Muscle of arm (tissue), 12 donors: ENCODE data around the gene RHBDF2. TPM values are rescaled to one million over a fixed set of nuclear protein-coding genes. Genes with fewer than 3 reads are reported as not detected.
"Not testable (repeated sequence)": the region's sequence is repeated elsewhere in the genome, so short reads cannot be mapped to it uniquely, and the experiment has no call there.

Experiments used
- DNase-seq: peaks from one replicate; pipeline ENCODE4 v3.0.0-alpha.2; 2013
- polyA plus RNA-seq, 12 donors: library from polyadenylated mRNA; unstranded; fragments of 120-200 nt; gene quantifications; one replicate each; pipeline ENCODE4 v1.2.1, GENCODE V29; 2013; ENCODE audit not compliant: insufficient read length in 12 of 12

Gene RHBDF2
- polyA plus RNA-seq, 12 donors = 3.6 to 12.2 (median 4.9) TPM; not detected in 2

DNA sequence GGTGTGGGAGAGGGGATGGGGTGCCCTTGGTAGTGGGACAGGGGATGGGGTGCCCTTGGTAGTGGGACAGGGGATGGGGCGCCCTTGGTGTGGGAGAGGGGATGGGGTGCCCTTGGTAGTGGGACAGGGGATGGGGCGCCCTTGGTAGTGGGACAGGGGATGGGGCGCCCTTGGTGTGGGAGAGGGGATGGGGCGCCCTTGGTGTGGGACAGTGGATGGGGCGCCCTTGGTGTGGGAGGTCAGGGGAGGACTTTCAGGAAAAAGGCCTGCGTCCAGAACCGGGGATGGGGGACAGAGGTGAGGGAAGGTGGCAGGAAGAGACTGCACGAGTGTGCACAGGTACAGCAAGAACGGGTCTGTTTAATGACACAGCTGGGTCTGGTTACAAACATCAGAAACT is 25.8 kb upstream of the RHBDF2 start:
- not testable (repeated sequence) for DNase-seq

DNA sequence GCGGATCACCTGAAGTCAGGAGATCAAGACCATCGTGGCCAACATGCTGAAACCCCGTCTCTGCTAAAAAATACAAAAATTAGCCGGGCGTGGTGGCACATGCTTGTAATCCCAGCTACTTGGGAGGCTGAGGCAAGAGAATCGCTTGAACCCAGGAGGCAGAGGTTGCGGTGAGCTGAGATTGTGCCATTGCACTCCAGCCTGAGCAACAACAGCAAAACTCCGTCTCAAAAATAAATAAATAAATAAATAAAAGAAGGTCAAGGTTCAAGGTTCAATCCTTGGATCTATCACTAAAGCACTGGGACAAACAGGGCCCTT is 24.2 kb upstream of the RHBDF2 start:
- not testable (repeated sequence) for DNase-seq

DNA sequence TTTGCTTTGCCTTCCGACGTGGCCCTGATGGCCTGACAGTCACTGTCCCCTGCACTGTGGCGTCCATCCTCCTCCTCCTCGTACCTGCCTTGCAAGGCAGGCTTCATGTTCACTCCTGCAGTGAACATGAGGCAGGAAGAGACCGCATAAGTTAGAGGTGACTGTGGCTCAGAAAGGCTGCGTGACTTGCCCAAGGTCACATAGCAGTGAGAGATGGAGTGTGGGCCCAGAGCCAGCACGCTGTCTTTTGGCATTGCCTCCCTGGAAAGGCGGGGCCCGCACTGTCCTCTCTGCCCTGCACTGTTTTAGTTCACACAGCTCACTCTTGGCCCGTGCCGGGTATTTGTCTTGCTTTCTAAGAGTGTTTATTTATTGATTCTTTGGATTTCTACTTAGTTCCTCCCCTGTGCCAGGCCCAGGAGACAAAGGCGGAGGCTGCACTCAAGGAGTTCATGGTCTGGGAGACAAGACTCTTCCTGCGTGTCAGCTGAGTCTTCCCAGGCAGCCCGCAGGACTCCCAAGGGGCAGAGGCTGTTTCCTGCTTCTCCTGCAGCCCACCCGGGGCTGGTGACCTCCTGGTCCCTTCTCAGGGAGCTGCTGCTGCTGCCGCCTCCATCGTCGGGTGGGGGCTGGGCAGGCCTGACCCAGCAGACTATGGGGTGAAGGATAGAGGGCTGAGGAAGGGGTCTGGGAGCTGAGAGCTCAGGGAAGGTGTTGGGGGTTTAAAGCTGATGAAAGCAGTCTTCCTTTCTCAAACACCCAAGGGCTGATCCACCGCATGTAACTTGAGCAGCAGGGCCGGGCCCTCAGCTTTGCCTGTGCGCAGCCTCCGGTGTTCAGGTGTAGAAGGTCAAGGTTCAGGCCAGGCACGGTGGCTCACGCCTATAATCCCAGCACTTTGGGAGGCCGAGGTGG is 23.6 kb upstream of the RHBDF2 start:
- DNase-seq = no peak

DNA sequence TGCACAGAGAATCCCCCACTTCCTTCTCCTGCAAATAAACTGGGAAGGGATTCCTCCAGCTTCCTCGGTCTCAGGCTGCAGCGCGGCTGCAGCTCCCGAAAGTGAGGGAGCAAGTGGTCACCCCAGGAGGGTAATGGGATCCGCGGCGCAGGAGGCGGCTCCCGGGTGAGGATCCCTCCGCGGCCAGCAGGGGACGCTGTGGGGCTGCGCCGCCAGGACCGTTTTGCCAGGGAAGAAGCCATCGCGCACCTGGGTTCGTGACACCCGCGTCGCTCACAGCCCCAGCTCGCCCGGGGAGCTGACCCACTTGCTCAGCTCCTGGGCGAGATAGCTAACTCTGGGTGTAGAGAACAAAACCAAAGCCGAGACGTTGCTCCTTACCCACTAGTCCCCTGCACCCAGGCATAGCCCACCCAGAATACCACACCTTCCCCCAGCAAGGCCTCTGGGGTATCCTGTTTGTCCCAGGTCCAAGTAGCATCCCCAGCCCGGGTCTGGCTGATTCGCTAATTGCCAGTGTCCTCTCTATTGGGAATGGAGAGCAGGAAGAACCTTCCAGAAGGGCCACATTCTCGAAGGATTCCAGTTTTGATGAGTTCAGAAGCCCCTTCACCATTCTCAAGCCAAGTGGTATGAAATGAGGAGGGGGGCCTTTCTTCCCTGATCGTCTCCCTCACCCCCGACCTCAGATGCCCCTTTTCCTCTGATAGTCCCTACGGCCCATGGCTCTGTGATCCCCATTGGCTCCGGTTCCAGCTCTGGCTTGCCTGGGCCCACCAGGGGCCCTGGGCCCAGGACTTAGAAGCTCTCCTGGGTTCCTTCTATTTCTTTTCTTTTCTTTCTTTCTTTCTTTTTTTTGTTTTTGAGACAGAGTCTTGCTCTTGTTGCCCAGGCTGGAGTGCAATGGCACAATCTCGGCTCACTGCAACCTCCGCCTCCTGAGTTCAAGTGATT is 22.1 kb upstream of the RHBDF2 start:
- peak; percentile 77 for DNase-seq

DNA sequence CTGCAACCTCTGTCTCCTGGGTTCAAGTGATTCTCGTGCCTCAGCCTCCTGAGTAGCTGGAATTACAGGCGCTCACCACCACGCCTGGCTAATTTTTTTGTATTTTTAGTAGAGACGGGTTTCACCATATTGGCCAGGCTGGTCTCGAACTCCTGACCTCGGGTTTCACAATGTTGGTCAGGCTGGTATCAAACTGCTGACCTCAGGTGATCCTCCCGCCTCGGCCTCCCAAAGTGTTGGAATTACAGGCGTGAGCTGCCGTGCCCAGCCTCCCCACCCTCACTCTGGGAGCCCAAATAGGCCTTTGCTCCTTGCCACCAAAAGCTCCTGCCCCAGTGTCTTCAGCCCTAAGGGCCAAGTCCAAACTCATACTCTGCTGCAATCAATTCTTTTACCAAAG is 20.5 kb upstream of the RHBDF2 start:
- DNase-seq = not testable (repeated sequence)

DNA sequence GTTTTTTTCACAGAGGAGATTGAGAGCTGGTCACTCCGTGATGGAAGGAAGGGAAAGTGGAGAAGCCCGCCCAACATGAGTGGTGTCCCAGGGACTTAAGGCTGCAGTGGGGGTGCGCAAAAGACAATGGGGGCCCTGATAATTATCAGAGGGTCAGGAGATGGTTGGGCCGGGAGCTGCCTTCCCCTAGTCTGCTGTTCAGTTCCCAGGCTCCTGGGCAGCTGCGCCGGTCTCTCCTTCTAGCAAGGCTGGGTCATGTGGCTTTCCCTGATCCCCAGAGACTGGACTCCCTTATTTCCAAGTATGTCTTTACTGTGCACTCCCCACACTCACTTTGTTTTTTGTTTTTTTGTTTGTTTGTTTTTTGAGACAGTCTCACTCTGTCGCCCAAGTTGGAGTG is 20.0 kb upstream of the RHBDF2 start:
- no peak for DNase-seq

DNA sequence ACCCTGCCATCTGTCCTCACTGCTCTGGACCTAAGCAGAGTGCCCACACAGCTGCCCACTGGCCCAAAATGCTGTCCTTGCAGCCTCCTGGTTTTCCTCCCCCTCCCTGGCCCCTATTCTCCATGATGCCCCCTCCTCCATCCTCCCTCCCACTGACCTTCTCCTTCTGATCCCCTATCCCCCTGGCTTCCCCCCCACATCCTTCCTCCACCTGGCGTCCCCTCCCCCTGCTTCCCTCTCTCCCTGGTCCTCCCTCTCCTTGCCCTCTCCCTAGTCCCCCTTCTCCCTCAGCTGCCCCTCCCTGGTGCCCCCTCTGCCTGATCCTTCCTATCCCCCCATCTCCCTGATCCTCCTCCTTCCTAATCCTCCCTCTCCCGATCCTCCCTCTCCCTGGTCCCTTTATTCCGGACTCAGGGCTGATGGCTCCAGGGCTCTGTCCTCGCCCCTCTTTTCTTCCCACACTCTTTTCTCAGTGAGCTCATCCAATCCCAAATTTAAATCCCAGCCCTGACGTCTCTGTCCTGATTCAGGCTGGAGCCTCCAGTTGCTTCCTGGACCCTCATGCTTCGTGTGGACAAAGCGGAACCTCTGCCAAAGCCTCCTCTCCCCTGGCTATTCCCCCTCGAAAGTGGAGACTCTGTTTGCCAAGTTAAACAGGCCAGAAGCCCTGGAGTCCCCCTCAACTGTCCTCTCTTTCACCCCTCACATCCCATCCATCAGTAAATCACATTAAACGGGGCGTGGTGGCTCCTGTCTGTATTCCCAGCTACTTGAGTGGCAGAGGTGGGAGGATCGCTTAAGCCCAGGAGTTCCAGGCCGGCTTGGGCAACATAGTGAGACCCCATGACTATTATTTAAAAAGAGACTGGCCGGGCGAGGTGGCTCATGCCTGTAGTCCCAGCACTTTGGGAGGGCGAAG is 18.1 kb upstream of the RHBDF2 start:
- peak; percentile 68 for DNase-seq

DNA sequence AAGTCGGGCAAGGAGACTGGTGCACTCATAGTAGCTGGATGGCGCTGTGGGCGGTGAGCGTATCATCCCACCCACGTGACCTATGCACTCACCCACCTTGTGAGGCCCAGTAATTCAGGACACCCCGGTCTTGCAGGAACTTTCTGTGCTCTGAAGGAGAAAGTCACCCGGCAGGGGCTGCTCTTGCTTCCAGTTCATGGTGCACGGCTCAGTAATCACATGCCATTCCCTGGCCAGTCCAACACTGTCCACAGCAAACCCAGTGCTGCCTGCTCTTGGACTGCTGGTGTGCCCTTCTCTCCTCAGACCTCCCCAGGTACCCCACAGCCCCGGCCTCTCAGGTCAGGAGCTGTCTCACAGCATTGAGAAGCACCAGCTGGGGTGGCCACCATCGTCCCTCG is 16.4 kb upstream of the RHBDF2 start:
- DNase-seq = no peak

DNA sequence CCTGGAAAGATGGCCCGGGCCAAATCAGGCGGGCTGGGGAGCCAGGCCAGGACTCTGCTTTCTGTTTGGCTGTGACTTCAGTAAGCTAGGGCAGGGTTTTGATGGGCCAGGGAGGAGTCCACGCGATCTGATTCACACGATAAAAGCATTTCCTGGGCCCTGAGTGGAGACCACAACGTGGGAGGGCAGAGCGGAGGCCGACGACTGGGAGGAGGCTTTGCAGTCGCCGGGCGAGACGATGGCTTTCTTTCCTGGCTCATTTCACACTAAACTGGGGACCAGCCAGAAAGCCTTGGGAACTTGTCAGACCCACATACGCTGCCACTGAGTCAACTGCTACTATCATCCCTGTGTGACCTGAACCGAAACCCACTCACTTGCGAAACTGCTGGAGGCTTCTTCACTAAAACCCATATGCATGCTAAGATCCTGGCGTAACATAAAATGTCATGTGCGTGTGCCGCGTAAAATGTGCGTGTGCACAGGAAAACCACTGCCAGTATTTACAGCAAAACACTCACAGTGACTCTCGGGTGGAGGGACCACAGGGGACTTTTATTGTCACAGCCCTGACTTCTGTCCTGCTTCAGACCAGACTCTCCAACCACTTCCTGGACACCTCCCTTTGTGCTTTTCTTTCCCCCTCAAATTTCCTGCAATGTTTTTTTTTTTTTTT is 14.2 kb upstream of the RHBDF2 start:
- no peak for DNase-seq

DNA sequence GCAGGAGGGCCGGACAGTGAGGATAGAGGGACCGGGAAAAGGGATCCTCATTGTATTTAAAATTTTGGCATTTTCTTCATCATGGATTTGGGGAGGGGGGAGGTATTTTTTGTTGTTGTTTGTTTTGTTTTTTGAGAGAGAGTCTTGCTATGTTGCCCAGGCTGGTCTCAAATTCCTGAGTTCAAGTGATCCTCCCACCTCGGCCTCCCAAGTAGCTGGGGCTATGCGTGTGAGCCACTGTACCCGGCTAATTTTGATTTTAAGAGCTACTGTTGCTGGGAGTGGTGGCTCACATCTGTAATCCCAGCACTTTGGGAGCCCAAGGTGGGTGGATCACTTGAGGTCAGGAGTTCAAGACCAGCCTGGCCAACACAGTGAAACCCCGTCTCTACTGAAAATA is 13.1 kb upstream of the RHBDF2 start:
- DNase-seq = not testable (repeated sequence)

DNA sequence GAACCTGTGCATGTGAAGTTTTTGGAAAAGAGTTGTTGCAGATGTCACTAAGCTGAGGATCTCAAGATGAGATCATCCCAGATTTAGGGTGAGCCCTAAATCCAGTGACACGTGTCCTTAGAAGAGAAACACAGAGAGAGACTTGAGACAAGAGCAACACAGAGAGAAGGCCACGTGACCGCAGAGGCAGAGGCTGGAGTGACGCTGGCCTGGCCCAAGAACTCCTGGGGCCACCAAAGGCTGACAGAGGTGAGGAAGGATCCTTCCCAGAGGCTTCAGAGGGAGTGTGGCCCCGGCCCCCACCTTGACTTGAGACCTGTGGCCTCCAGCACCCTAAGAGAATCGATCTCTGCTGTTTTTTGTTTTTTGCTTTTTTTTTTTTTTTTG is 12.1 kb upstream of the RHBDF2 start:
- no peak for DNase-seq

DNA sequence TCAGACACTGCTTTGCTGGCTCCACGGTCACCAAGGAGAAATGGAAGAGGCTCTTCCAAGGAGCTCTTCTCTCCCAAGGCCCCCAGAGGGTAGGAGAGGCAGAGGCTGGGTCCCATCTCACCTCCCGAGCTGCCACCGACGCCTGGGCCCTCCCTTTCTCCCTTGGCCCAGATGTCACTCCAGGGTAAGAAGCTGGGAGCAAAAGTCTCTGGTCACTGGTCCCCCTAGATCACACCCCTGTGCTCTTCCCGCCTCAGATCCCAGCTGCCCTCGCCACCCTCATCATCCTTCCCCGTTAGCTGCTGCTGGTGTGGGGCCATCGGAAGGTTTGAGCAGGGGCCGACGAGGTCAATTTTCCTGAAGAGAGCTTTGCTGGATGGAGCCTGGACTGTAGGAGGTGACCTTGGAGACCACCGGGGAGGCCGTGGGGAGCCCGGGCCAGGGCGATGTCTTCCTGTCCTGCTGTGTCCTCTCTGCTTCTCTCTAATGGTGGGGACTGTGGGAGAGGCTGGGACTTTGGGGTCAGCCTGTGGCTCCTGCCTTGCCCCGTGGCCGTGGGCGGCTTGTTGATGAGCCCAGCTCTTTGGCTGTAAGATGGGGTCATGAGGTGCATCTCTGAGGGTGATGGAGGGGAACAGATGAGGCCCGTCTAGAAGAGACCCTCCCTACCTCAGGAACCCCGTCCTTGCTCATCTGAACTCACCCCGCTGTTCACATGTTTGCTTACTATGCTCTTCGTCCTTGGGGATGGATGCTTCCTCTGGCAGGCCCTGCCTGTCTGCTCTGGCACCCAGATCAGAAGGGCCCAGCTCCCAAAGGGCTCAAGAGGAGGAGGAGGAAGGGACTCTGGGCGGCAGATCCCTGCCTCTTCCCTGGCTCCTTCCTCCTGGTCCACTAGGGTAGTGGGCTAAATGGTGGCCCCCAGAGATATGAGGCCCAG is 11.4 kb upstream of the RHBDF2 start:
- no peak for DNase-seq

DNA sequence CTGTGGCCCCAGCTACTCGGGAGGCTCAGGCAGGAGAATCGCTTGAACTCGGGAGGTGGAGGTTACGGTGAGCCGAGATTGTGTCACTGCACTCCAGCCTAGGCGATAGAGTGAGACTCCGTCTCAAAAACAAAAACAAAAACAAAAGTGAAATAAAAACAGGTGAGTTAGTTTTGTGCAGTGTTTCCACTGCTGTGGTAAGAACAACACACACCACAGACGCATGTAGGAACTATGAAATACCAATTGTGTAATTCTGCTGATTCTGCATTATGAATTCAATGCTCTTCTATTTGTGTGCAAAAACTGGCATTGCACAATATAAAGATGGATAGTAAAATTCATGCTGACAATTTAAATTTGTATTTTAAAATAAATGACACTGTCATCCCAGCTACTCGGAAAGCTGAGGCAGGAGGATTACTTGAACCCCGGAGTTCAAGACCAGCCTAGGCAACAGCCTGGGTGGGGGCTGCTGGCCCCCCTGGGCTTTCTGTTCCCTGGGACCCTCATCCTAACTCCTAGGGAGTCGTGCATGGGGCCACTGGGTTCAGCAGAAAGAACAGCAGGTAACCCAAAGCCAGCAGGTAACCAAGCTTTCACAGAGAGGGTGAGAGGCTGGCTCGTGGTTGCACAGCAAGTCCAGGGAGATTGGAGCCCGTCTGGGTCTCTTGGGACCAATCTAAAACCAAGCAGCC is 10.6 kb upstream of the RHBDF2 start:
- DNase-seq = no peak

DNA sequence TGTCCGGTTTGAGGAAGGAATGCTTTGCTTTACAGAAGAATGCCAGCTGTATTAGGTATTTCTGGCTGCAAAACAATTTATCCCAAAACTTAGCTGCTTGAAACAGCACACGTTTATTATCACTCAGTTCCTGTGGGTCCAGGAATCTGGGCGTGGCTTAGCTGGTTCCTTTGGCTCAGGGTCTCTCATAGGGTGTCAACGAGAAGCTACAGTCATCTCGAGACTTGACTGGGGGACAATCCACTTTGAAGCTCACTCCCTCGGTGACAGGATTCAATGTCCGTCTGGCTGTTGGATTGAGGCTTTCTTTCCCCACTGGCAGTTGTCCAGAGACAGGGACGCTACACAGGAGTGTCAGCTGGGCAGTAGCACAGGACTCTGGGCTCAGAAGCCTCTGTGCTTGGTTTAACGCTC is 9.6 kb upstream of the RHBDF2 start:
- DNase-seq = no peak

DNA sequence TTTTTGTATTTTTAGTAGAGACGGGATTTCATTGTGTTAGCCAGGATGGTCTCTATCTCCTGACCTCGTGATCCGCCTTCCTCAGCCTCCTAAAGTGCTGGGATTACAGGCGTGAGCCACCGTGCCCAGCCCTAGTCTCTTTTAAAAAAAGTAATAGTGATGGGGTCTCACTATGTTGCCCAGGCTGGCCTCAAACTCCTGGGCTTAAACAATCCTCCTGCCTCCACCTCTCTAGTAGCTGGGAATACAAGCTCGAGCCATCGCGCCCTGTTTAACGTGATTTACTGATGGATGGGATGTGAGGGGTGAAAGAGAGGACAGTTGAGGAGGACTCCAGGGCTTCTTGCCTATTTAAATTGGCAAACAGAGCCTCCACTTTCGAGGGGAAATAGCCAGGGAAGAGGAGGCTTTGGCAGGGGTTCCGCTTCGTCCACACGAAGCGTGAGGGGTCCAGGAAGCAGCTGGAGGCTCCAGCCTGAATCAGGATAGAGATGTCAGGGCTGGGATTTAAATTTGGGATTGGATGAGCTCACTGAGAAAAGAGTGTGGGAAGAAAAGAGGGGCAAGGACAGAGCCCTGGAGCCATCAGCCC is 7.3 kb upstream of the RHBDF2 start:
- DNase-seq = not testable (repeated sequence)

DNA sequence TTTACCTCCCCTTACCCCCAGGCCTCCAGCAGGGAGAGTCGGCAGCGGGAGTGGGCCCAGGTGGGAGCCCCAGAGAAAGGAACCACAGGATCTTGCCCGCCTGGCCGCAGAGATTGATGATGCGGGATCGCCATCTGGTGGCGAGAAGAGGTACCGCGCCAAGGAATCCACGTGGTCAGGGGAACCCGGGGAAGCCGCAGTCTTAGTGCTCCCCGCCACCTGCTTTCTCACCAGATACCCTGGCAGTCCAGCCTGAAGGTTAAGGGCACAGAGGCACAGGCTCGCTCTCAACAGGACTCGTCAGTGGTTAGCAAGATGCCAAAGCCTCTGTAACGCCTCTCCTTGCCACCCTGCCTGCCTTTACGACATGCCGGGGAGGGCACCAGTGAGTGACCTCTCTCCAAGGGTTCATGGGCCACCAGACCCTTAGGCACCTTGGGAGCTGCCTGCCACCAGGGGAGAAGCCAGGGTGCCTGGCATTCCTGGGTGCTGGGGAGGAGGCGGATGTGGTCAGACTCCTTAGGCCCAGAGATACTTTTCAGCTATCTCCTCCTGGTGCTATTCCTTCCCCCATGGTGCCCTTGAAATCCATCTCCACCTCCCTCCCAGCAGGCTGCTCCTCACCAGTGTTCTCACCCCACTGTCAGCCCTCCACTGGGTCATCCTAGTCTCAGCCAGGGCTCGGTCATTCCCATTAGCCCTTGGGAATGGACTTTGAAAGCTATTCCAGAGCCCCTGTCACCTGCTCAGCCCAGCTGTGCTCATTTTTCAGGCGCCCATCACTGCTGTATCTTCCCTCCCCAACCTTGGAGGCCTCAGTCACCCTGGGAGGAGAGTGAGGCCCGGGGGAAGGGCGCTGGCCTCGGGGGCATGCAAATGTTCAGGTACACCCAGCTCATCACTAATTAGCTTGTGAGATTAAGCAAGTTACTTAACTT is 5.5 kb upstream of the RHBDF2 start:
- DNase-seq = peak; percentile 82

DNA sequence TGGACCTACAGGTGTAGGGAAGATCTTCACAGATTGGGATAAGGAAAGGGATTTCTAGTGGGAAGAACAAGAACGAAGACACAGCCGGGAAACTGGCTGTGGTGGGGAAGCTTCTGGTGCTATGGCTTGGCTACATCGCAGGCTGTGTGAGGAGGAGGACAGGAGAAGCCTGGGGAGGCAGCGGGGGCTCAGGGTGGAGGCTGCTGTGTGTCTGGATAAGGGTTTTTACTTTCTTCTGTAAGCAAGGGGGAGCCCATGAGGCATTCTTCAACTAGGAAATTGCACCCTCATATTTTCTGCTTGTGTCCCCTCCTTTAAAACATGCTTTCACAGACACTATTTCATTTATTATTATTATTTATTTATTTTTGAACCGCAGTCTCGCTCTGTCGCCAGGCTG is 2.9 kb upstream of the RHBDF2 start:
- DNase-seq = no peak
